SK-N-SH treated with all-trans-retinoic acid at 6 μM for 48 hours (cell line): ENCODE measurements around the gene MRPL3.
"Not testable (repeated sequence)": the region's sequence is repeated elsewhere in the genome, so short reads cannot be mapped to it uniquely, and the experiment has no call there.

Experiments
- ATAC-seq: fragments of 200-7000 bp; cut with Tn5 transposase; 3 replicates; pipeline ENCODE4 v1.9.1; 2020; ENCODE audit warnings: mild to moderate bottlenecking, moderate library complexity
- ARNTL ChIP-seq: fragments of 450-650 bp; formaldehyde crosslinking; IDR thresholded peaks from 2 replicates; pipeline ENCODE4 v1.5.0; 2020; ENCODE audit warnings: low read depth, mild to moderate bottlenecking, moderate library complexity, borderline replicate concordance
- BACH2 ChIP-seq: fragments of 250-450 bp; sonication (Bioruptor Pico); IDR thresholded peaks from 2 replicates; pipeline ENCODE4 v1.9.0; 2021; ENCODE audit warnings: mild to moderate bottlenecking, borderline replicate concordance
- CREB5 ChIP-seq: fragments of 250-450 bp; sonication (Bioruptor Pico); IDR thresholded peaks from 2 replicates; pipeline ENCODE4 v1.5.1; 2020; ENCODE audit warnings: low read depth, mild to moderate bottlenecking, moderate library complexity
- CSDC2 ChIP-seq: fragments of 250-450 bp; sonication (Bioruptor Pico); IDR thresholded peaks from 2 replicates; pipeline ENCODE4 v1.5.0; 2020; ENCODE audit warnings: mild to moderate bottlenecking, moderate library complexity
- GLIS3 ChIP-seq: fragments of 250-450 bp; sonication (Bioruptor Pico); IDR thresholded peaks from 2 replicates; pipeline ENCODE4 v1.5.0; 2020; ENCODE audit warnings: mild to moderate bottlenecking, moderate library complexity
- OSR1 ChIP-seq: fragments of 250-450 bp; sonication (Bioruptor Pico); IDR thresholded peaks from 2 replicates; pipeline ENCODE4 v1.8.0; 2022; ENCODE audit warnings: moderate library complexity, mild to moderate bottlenecking, inconsistent platforms
- PATZ1 ChIP-seq: fragments of 250-450 bp; sonication (Bioruptor Pico); IDR thresholded peaks from 2 replicates; pipeline ENCODE4 v1.8.0; 2020; ENCODE audit warnings: mild to moderate bottlenecking, moderate library complexity, borderline replicate concordance
- POU6F1 ChIP-seq: fragments of 250-450 bp; sonication (Bioruptor Pico); IDR thresholded peaks from 2 replicates; pipeline ENCODE4 v1.8.0; 2021; ENCODE audit warnings: low read depth, mild to moderate bottlenecking, moderate library complexity, borderline replicate concordance
- RARB ChIP-seq: fragments of 250-450 bp; sonication (Bioruptor Pico); IDR thresholded peaks from 2 replicates; pipeline ENCODE4 v1.8.0; 2021; ENCODE audit warnings: mild to moderate bottlenecking, moderate library complexity
- TCF4 ChIP-seq: fragments of 250-450 bp; sonication (Bioruptor Pico); IDR thresholded peaks from 2 replicates; pipeline ENCODE4 v1.8.0; 2021; ENCODE audit warnings: mild to moderate bottlenecking, moderate library complexity, borderline replicate concordance
- TOX ChIP-seq: fragments of 250-450 bp; sonication (Bioruptor Pico); IDR thresholded peaks from 2 replicates; pipeline ENCODE4 v1.8.0; 2021; ENCODE audit warnings: mild to moderate bottlenecking, moderate library complexity, borderline replicate concordance
- TSHZ2 ChIP-seq: fragments of 250-450 bp; sonication (Bioruptor Pico); IDR thresholded peaks from 2 replicates; pipeline ENCODE4 v1.5.0; 2020; ENCODE audit warnings: mild to moderate bottlenecking, moderate library complexity
- ZFP3 ChIP-seq: fragments of 250-450 bp; sonication (Bioruptor Pico); IDR thresholded peaks from 2 replicates; pipeline ENCODE4 v1.5.0; 2020; ENCODE audit warnings: mild to moderate bottlenecking, moderate library complexity
- ZFP30 ChIP-seq: fragments of 450-650 bp; formaldehyde crosslinking; IDR thresholded peaks from 2 replicates; pipeline ENCODE4 v1.5.0; 2022; ENCODE audit warnings: mild to moderate bottlenecking, moderate library complexity
- ZNF565 ChIP-seq: fragments of 450-650 bp; formaldehyde crosslinking; conservative IDR thresholded peaks from 2 replicates; pipeline ENCODE4 v1.5.0; 2020; ENCODE audit warnings: low read depth, mild to moderate bottlenecking, moderate library complexity
- ZNF8 ChIP-seq: fragments of 450-650 bp; formaldehyde crosslinking; IDR thresholded peaks from 2 replicates; pipeline ENCODE4 v1.5.0; 2020; ENCODE audit warnings: mild to moderate bottlenecking, moderate library complexity

MRPL3 gene

GRCh38 chr3:131491084-131491483 is 11.7 kb downstream of the MRPL3 start:
- ATAC-seq, result no peak
- TF ChIP-seq POU6F1 (CRISPR knock-in tag) (no peak), BACH2 (no peak), ZFP3 (no peak), CSDC2 (CRISPR knock-in tag) (no peak), TOX (CRISPR knock-in tag) (no peak), TSHZ2 (no peak), RARB (CRISPR knock-in tag) (no peak), OSR1 (CRISPR knock-in tag) (no peak), PATZ1 (no peak), ZNF8 (CRISPR knock-in tag) (no peak), TCF4 (CRISPR knock-in tag) (no peak), ZFP30 (CRISPR knock-in tag) (no peak)
- TF ChIP-seq, all 23 proteins: peak for 0

GRCh38 chr3:131486545-131486944 is 16.2 kb downstream of the MRPL3 start:
- not testable (repeated sequence) for ATAC-seq

- no peak for ATAC-seq
Observed at GRCh38 chr3:131485119-131485518, 17.7 kb downstream of the MRPL3 start.

GRCh38 chr3:131484496-131485111 is 18.2 kb downstream of the MRPL3 start:
- no peak for ATAC-seq

More at GRCh38 chr3:131485119-131485518, 17.7 kb downstream of the MRPL3 start:
- no peak for TF ChIP-seq ZFP30 (CRISPR knock-in tag)

GRCh38 chr3:131480116-131480515 is 22.7 kb downstream of the MRPL3 start:
- no peak for TF ChIP-seq CREB5
- no peak for TF ChIP-seq BACH2
- TF ChIP-seq ZNF565 (CRISPR knock-in tag), result no peak
- no peak for TF ChIP-seq PATZ1
- no peak for TF ChIP-seq GLIS3 (CRISPR knock-in tag)
- no peak for TF ChIP-seq POU6F1 (CRISPR knock-in tag)
- TF ChIP-seq RARB (CRISPR knock-in tag), result no peak
- TF ChIP-seq CSDC2 (CRISPR knock-in tag), result no peak
- TF ChIP-seq TCF4 (CRISPR knock-in tag), result no peak
- TF ChIP-seq ARNTL, result no peak
- ATAC-seq, result no peak

More at GRCh38 chr3:131484496-131485111, 18.2 kb downstream of the MRPL3 start:
- TF ChIP-seq ARNTL (no peak), GLIS3 (CRISPR knock-in tag) (no peak), BACH2 (no peak)
- TF ChIP-seq, all 23 proteins: peak for 0
